GM12891 (cell line): ENCODE results near the gene DESI1.
"Not testable (repeated sequence)": the region's sequence is repeated elsewhere in the genome, so short reads cannot be mapped to it uniquely, and the experiment has no call there.

Experiments used
- DNase-seq: peaks from one replicate; pipeline ENCODE4 v3.0.0; 2011; ENCODE audit warnings: low spot score; ENCODE audit not compliant: insufficient read length
- FAIRE-seq: peaks from 2 replicates; lab custom pipeline; 2011; peaks lifted over from hg19 to GRCh38; lab: Jason Lieb, UNC
- PAX5 ChIP-seq: IDR thresholded peaks from 2 replicates; pipeline ENCODE4 v1.6.1; 2011; ENCODE audit warnings: low read length, moderate library complexity, mild to moderate bottlenecking; ENCODE audit not compliant: insufficient read depth, severe bottlenecking
- POLR2A ChIP-seq: IDR thresholded peaks from 2 replicates; pipeline ENCODE4 v1.6.1; 2011; ENCODE audit warnings: low read depth, low read length, control low read depth
- POLR2AphosphoS5 ChIP-seq: IDR thresholded peaks from 2 replicates; pipeline ENCODE4 v1.6.1; 2011; ENCODE audit warnings: low read depth, low read length, control low read depth
- POU2F2 ChIP-seq: IDR thresholded peaks from 2 replicates; pipeline ENCODE4 v1.6.1; 2011; ENCODE audit warnings: low read depth, mild to moderate bottlenecking, control low read depth, low read length, moderate library complexity
- SPI1 ChIP-seq: IDR thresholded peaks from 2 replicates; pipeline ENCODE4 v1.6.1; 2011; ENCODE audit warnings: low read depth, low read length, control low read depth
- TAF1 ChIP-seq: IDR thresholded peaks from 2 replicates; pipeline ENCODE4 v1.6.1; 2011; ENCODE audit warnings: low read depth, low read length, control low read depth

DESI1 gene

GRCh38 chr22:41636467-41636866, 15.6 kb upstream of the DESI1 start:
- TF ChIP-seq TAF1 (no peak), POLR2AphosphoS5 (no peak)
- no peak for DNase-seq
- no peak for FAIRE-seq

GRCh38 chr22:41634610-41635009, 13.8 kb upstream of the DESI1 start:
- FAIRE-seq, DNase-seq: not testable (repeated sequence)

DNA sequence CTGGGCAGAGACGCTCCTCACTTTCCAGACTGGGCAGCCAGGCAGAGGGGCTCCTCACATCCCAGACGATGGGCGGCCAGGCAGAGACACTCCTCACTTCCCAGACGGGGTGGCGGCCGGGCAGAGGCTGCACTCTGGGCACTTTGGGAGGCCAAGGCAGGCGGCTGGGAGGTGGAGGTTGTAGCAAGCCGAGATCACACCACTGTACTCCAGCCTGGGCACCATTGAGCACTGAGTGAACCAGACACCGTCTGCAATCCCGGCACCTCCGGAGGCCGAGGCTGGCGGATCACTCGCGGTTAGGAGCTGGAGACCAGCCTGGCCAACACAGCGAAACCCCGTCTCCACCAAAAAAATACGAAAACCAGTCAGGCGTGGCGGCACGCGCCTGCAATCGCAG, 10.8 kb upstream of the DESI1 start:
- not testable (repeated sequence) for FAIRE-seq, DNase-seq

- not testable (repeated sequence) for DNase-seq, FAIRE-seq
Measured at GRCh38 chr22:41631115-41631514, 10.3 kb upstream of the DESI1 start.

DNA sequence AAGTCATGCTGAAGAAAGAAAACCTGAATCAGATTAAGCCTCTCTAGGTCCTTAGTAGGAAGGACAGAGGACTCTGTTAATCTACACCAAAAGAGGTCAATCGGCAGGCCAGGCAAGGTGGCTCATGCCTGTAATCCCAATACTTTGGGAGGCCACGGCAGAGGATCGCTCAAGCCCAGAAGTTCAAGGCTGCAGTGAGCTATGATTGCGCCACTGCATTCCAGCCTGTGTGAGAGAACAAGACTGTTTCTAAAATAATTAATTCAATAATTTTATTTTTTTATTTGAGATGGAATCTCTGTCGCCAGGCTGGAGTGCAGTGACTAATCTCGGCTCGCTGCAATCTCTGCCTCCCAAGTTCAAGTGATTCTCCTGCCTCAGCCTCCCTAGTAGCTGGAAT, 4.7 kb upstream of the DESI1 start:
- FAIRE-seq (no peak), DNase-seq (no peak)
- no peak for TF ChIP-seq TAF1
- no peak for TF ChIP-seq POLR2A
- TF ChIP-seq SPI1 = no peak
- TF ChIP-seq POU2F2 = no peak
- no peak for TF ChIP-seq POLR2AphosphoS5
- no peak for TF ChIP-seq PAX5

DNA sequence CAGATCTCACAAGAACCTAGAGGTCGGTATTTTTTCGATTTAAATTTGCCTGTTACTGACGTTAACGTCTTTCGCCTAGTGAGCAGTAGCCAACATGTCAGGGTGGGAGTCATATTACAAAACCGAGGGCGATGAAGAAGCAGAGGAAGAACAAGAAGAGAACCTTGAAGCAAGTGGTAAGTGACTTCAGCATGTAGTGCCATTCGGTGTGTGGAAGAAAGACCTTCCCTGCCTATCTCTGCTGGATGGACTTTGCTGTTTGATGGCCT, 1.0 kb upstream of the DESI1 start:
- no peak for DNase-seq
- TF ChIP-seq TAF1 (no peak), POLR2AphosphoS5 (no peak), POU2F2 (no peak), PAX5 (no peak), POLR2A (no peak), SPI1 (no peak)
- no peak for FAIRE-seq

GRCh38 chr22:41621099-41621910, 462 bp upstream of the DESI1 start, which contains the start of gene XRCC6:
TSS of gene XRCC6 (plus strand) at chr22:41621295. CDS start at chr22:41622005, 710 bp downstream.
- DNase-seq (peak; percentile 98), FAIRE-seq (peak; percentile 100)
- no peak for TF ChIP-seq SPI1
- 0 out of 2 replicates have a peak, but pooled peaks have one; percentile 11 for TF ChIP-seq POU2F2
- TF ChIP-seq POLR2AphosphoS5 = peak; percentile 92
- peak; percentile 90 for TF ChIP-seq POLR2A
- peak; percentile 23; the same call in 1 of the 2 replicates for TF ChIP-seq TAF1

GRCh38 chr22:41619979-41620588, 759 bp downstream of the DESI1 start:
- DNase-seq (peak; percentile 19), FAIRE-seq (no peak)
- TF ChIP-seq PAX5 (no peak), POLR2AphosphoS5 (peak; percentile 1; the same call in 1 of the 2 replicates), SPI1 (no peak), POLR2A (0 out of 2 replicates have a peak, but pooled peaks have one; percentile 26)

DNA sequence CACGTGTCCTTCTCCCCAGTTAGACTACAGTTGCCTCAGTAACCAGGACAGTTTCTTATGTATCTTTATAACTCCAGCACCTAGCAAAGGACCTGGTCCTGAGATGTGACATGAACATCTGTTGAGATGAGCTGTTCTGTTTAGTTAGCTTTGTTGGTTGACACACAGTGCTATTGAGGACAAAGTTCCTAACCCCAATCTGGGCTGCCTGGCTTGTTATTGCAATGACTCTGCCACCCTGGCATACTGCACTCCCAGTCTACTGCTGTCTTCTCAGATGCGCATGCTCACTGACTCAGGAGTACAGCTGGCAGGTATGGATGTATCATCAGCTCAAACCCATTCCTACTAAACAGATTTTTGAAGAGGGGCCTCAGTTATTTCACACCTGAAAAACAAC, 7.4 kb downstream of the DESI1 start:
- no peak for DNase-seq
- TF ChIP-seq POU2F2 (no peak), POLR2AphosphoS5 (no peak), TAF1 (no peak), POLR2A (no peak), SPI1 (no peak), PAX5 (no peak)
- FAIRE-seq = no peak

DNA sequence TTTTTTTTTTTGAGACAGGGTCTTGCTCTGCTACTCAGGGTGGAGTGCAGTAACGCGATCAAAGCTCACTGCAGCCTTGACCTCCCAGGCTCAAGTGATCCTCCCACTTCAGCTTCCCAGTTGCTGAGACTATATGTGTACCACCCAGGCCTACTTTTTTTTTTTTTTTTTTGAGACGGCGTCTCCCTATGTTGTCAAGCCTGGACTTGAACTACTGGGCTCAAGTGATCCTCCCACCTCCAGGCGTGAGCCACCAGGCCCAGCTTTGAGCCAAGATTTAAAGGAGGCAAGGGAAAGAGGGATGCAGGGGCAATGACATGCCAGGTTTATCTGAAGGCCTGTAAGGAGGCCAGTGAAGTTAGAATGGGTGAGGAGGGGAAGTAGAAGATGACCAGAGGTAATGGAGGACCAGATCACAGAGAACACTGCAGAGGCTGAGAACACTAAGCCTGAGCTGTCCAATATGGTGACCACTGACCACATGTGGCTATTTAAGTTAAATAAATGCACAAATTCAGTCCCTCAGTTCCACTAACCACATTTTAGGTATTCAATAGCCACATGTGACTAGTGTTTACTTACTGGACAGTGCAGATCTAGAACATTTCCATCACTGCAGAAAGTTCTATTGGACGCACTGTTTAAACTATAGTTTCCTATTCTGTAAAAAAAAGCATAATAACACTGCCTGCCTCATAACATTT, 8.1 kb downstream of the DESI1 start:
- DNase-seq (no peak), FAIRE-seq (no peak)

More for the DNA sequence above, 8.1 kb downstream of the DESI1 start:
- TF ChIP-seq PAX5 (no peak), POLR2A (no peak), SPI1 (no peak), POU2F2 (no peak), POLR2AphosphoS5 (no peak), TAF1 (no peak)
